Spleen (tissue), 7 donors: Measurements from ENCODE around the gene MEF2A.

Experiments used
- CTCF ChIP-seq, 11 experiments: fragments of 200-600 bp in 7 of 11; fragments of 450-650 bp in 4 of 11; sonication (generic) in 4 of 11; IDR thresholded peaks in 8 of 11; conservative IDR thresholded peaks in 3 of 11; 1 replicate in 7 of 11; 2 replicates in 4 of 11; pipeline versions ENCODE4 v1.4.0 to v1.8.0; 2016 to 2021; ENCODE audit warnings: antibody characterized with exemption in 11 of 11, inconsistent platforms in 4 of 11, mild to moderate bottlenecking in 1 of 11
- POLR2A ChIP-seq, 3 donors: fragments of 450-650 bp; IDR thresholded peaks; one replicate each; pipeline ENCODE4 v1.5.1; 2017; ENCODE audit warnings: antibody characterized with exemption in 3 of 3, mild to moderate bottlenecking in 1 of 3
- POLR2AphosphoS5 ChIP-seq, 3 donors: sonication (generic); formaldehyde crosslinking; IDR thresholded peaks; one replicate each; pipeline ENCODE4 v1.5.1; 2017; ENCODE audit warnings: antibody characterized with exemption in 3 of 3
- donor health status: DM: no; HTN: no; CAD: no; lungs with moderate emphysema.
- donor health status: DM: no; HTN: no; CAD: no.
- donor health status: DM: no; HTN: no; CAD: no.

DNA sequence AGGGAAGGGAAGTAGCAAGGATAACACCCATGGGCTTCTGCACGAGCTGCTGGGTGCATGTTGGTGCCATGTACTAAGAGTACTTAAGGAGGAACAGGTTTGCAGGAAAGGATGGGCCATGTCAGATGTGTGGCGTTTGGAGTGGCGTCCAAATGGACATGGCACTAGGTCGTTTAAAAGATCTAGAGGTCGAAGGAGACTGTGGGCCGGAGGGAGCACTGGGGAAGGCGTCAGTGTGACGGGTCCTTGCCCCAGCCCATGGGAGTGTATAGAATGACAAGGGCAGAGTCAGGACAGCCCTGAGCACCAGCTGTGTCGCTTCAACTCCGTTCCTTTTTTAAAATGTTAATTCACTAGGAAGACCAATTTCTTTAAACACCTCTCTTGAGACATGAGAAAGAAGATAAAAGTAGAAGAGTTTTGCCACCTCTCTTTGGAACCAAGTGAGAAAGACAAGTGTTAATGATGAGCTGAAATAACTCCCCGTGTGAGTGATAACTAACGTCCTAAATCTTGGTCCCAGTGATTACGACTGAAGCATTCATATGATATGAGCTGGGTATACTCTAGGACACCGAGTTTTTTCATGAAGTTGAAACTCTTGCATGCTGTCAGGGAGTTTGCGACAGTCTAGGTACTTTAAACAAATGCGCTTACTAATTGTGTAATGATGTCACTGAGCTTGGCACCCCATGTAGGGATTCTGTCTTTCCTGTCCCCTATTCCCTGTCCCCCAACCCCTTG is 143.6 kb downstream of the MEF2A start:
- TF ChIP-seq POLR2AphosphoS5 (IDR thresholded peaks at IDR 0.05) (no peak), CTCF (IDR thresholded peaks at IDR 0.05 in 8 of 11, conservative IDR thresholded peaks at IDR 0.05 in 3 of 11) (no peak), POLR2A (IDR thresholded peaks at IDR 0.05) (no peak)
